H9 (cell line): ENCODE measurements around the gene ATP5MC3. TPM values are rescaled to one million over a fixed set of nuclear protein-coding genes. Genes with fewer than 3 reads are reported as not detected.

Experiments used
- DNase-seq: peaks from one replicate; pipeline ENCODE4 v3.0.0-alpha.2; 2017
- H2AFZ ChIP-seq: one replicate; pipeline ENCODE4 v1.6.1; 2013; ENCODE audit warnings: mild to moderate bottlenecking, low read length, control low read depth, moderate library complexity
- H2AK5ac ChIP-seq: 2 replicates; pipeline ENCODE4 v1.6.1; 2013; ENCODE audit warnings: low read length, control low read depth, mixed read lengths; ENCODE audit not compliant: insufficient read length
- H2BK120ac ChIP-seq: one replicate; pipeline ENCODE4 v1.6.1; 2013; ENCODE audit warnings: low read depth, mild to moderate bottlenecking, low read length, control low read depth, inconsistent platforms; ENCODE audit not compliant: poor library complexity, severe bottlenecking
- H2BK12ac ChIP-seq: 2 replicates; pipeline ENCODE4 v1.6.1; 2013; ENCODE audit warnings: low read length, control low read depth, mixed read lengths, low read depth; ENCODE audit not compliant: insufficient read length
- H2BK15ac ChIP-seq: 2 replicates; pipeline ENCODE4 v1.6.1; 2013; ENCODE audit warnings: low read depth, low read length, control low read depth
- H2BK20ac ChIP-seq: one replicate; pipeline ENCODE4 v1.6.1; 2013; ENCODE audit warnings: low read depth, mild to moderate bottlenecking, low read length, control low read depth, inconsistent platforms; ENCODE audit not compliant: poor library complexity, severe bottlenecking
- H2BK5ac ChIP-seq: 2 replicates; pipeline ENCODE4 v1.6.1; 2013; ENCODE audit warnings: low read length, control low read depth, mixed read lengths; ENCODE audit not compliant: insufficient read length
- H3K14ac ChIP-seq: 2 replicates; pipeline ENCODE4 v1.6.1; 2013; ENCODE audit warnings: low read length, control low read depth; ENCODE audit not compliant: insufficient read depth
- H3K18ac ChIP-seq: 2 replicates; pipeline ENCODE4 v1.6.1; 2013; ENCODE audit warnings: low read depth, mild to moderate bottlenecking, mixed read lengths, low read length, control low read depth; ENCODE audit not compliant: insufficient read length
- H3K23ac ChIP-seq: 2 replicates; pipeline ENCODE4 v1.6.1; 2013; ENCODE audit warnings: low read length, control low read depth, mixed read lengths, low read depth; ENCODE audit not compliant: insufficient read length
- H3K23me2 ChIP-seq: 2 replicates; pipeline ENCODE4 v1.6.1; 2013; ENCODE audit warnings: low read depth, mild to moderate bottlenecking, mixed read lengths, low read length, control low read depth; ENCODE audit not compliant: insufficient read length, poor library complexity, severe bottlenecking
- H3K27ac ChIP-seq: 2 replicates; pipeline ENCODE4 v1.5.1; 2013; ENCODE audit warnings: low read length, control low read depth, mixed read lengths, low read depth; ENCODE audit not compliant: insufficient read length
- H3K27me3 ChIP-seq: 2 replicates; pipeline ENCODE4 v1.6.1; 2013; ENCODE audit warnings: low read length, control low read depth, inconsistent platforms; ENCODE audit not compliant: insufficient read depth
- H3K4ac ChIP-seq: 2 replicates; pipeline ENCODE4 v1.6.1; 2013; ENCODE audit warnings: low read depth, mild to moderate bottlenecking, control low read depth, inconsistent platforms, low read length, moderate library complexity
- H3K4me1 ChIP-seq: 2 replicates; pipeline ENCODE4 v1.6.1; 2013; ENCODE audit warnings: low read length, control low read depth, inconsistent platforms; ENCODE audit not compliant: insufficient read depth
- H3K4me2 ChIP-seq: 2 replicates; pipeline ENCODE4 v1.6.1; 2013; ENCODE audit warnings: low read length, control low read depth, mixed read lengths; ENCODE audit not compliant: insufficient read length, insufficient read depth
- H3K56ac ChIP-seq: 2 replicates; pipeline ENCODE4 v1.6.1; 2013; ENCODE audit warnings: low read depth, mild to moderate bottlenecking, mixed read lengths, low read length, control low read depth; ENCODE audit not compliant: insufficient read length
- H3K79me1 ChIP-seq: 2 replicates; pipeline ENCODE4 v1.6.1; 2013; ENCODE audit warnings: low read depth, mild to moderate bottlenecking, moderate library complexity, low read length, control low read depth, inconsistent platforms; ENCODE audit not compliant: insufficient read depth, poor library complexity, severe bottlenecking
- H3K79me2 ChIP-seq: 2 replicates; pipeline ENCODE4 v1.6.1; 2013; ENCODE audit warnings: low read length, control low read depth, inconsistent platforms; ENCODE audit not compliant: insufficient read depth
- H3K9ac ChIP-seq: 2 replicates; pipeline ENCODE4 v1.6.1; 2013; ENCODE audit warnings: low read length, control low read depth, mixed read lengths; ENCODE audit not compliant: insufficient read length; ENCODE audit errors: extremely low read depth
- H3K9me3 ChIP-seq: one replicate; pipeline ENCODE4 v1.6.1; 2013; ENCODE audit warnings: low read depth, low read length, inconsistent platforms; ENCODE audit not compliant: control insufficient read depth
- H3T11ph ChIP-seq: one replicate; pipeline ENCODE4 v1.6.1; 2013; ENCODE audit warnings: mild to moderate bottlenecking, low read length, control low read depth, inconsistent platforms
- H4K20me1 ChIP-seq: one replicate; pipeline ENCODE4 v1.6.1; 2013; ENCODE audit not compliant: control insufficient read depth, insufficient read length, insufficient read depth
- H4K5ac ChIP-seq: 2 replicates; pipeline ENCODE4 v1.6.1; 2013; ENCODE audit warnings: low read depth, mild to moderate bottlenecking, mixed read lengths, low read length, control low read depth; ENCODE audit not compliant: insufficient read length
- H4K8ac ChIP-seq: replicated peaks from 2 replicates; pipeline ENCODE4 v1.6.1; 2013; ENCODE audit warnings: low read length, control low read depth, mixed read lengths, low read depth; ENCODE audit not compliant: insufficient read length
- H4K91ac ChIP-seq: 2 replicates; pipeline ENCODE4 v1.6.1; 2013; ENCODE audit warnings: low read depth, mild to moderate bottlenecking, moderate library complexity, mixed read lengths, low read length, control low read depth; ENCODE audit not compliant: insufficient read length
- H3K27ac Mint-ChIP-seq, 3 experiments: 2 replicates in 2 of 3; 3 replicates in 1 of 3; pipeline ENCODE4 v1.8.0; 2020 to 2021; ENCODE audit warnings: mixed read lengths in 3 of 3, mild to moderate bottlenecking in 1 of 3, moderate library complexity in 1 of 3
- H3K27me3 Mint-ChIP-seq: 2 replicates; pipeline ENCODE4 v1.8.0; 2021; ENCODE audit warnings: low read depth, mild to moderate bottlenecking, moderate library complexity, mixed read lengths
- H3K36me3 Mint-ChIP-seq, 3 experiments: 2 replicates in 2 of 3; 3 replicates in 1 of 3; pipeline ENCODE4 v1.8.0; 2020 to 2021; ENCODE audit warnings: low read depth in 3 of 3, mixed read lengths in 3 of 3; ENCODE audit not compliant: insufficient read depth in 1 of 3
- H3K4me1 Mint-ChIP-seq, 2 experiments: 2 replicates each; pipeline ENCODE4 v1.8.0; 2020; ENCODE audit warnings: mixed read lengths in 2 of 2
- H3K4me3 Mint-ChIP-seq, 2 experiments: 2 replicates in 1 of 2; 3 replicates in 1 of 2; pipeline ENCODE4 v1.8.0; 2020 to 2021; ENCODE audit warnings: mild to moderate bottlenecking in 2 of 2, mixed read lengths in 2 of 2, moderate library complexity in 1 of 2
- H3K9me3 Mint-ChIP-seq, 2 experiments: 2 replicates in 1 of 2; 3 replicates in 1 of 2; pipeline ENCODE4 v1.8.0; 2020; ENCODE audit warnings: mild to moderate bottlenecking in 2 of 2, mixed read lengths in 2 of 2, moderate library complexity in 1 of 2
- CTCF ChIP-seq: fragments of 200-600 bp; sonication (generic); conservative IDR thresholded peaks from 3 replicates; pipeline ENCODE4 v1.8.0; 2021; ENCODE audit warnings: antibody characterized with exemption, mild to moderate bottlenecking
- WGBS: extraction: QIAGEN DNeasy Blood & Tissue Kit; methylation state at CpG from one replicate; pipeline ENCODE4 v1.1.7; 2013; ENCODE audit warnings: missing lambda C conversion rate, low lambda C conversion rate, mixed read lengths; ENCODE audit not compliant: insufficient read length; ENCODE audit errors: extremely low coverage; 5-methylcytosine and 5-hydroxymethylcytosine counted together
- total RNA-seq: library from RNA; stranded (reverse); gene quantifications from 2 replicates; pipeline ENCODE4 v1.2.1, GENCODE V29; 2021

The ATP5MC3 gene
- total RNA-seq, 1 experiment from 2014 or later: 326 TPM

GRCh38 chr2:175220075-175220474, 38.6 kb upstream of the ATP5MC3 start:
- H3K27ac ChIP-seq: no peak overlapping the region
- no peak overlapping the region; a peak in 1 of 7 replicates for H3K27ac Mint-ChIP-seq
- H4K91ac ChIP-seq: no peak overlapping the region
- no peak overlapping the region for H2BK15ac ChIP-seq
- no peak overlapping the region for H3K18ac ChIP-seq
- no peaks in the 10 kb centered on the region for H3K4me1 ChIP-seq
- H3K4me2 ChIP-seq: no peak overlapping the region
- WGBS: no CpG with 5 or more reads among the region's 4 CpGs
- peaks cover 4% of the 10 kb centered on the region for H3K27me3 Mint-ChIP-seq
- H3K56ac ChIP-seq: no peak overlapping the region
- TF ChIP-seq CTCF: no peak
- H3K9me3 Mint-ChIP-seq: no peaks in the 10 kb centered on the region; a peak in 1 of 5 replicates
- no peak overlapping the region for H3K23ac ChIP-seq
- H3K4me1 Mint-ChIP-seq: no peaks in the 10 kb centered on the region
- no peak overlapping the region for H4K5ac ChIP-seq
- H2AFZ ChIP-seq: no peak overlapping the region
- no peak overlapping the region for H4K8ac ChIP-seq
- no peak overlapping the region for H3T11ph ChIP-seq
- H2BK12ac ChIP-seq: no peak overlapping the region
- no peak for DNase-seq
- no peak overlapping the region for H3K4ac ChIP-seq
- H3K9ac ChIP-seq: no peak overlapping the region
- no peaks in the 10 kb centered on the region for H3K79me1 ChIP-seq
- H3K4me3 Mint-ChIP-seq: no peak overlapping the region
- H2AK5ac ChIP-seq: no peak overlapping the region
- no peaks in the 10 kb centered on the region for H3K27me3 ChIP-seq
- no peak overlapping the region for H2BK120ac ChIP-seq
- H2BK20ac ChIP-seq: no peak overlapping the region
- H3K79me2 ChIP-seq: no peaks in the 10 kb centered on the region
- H2BK5ac ChIP-seq: no peak overlapping the region
- no peaks in the 10 kb centered on the region for H4K20me1 ChIP-seq
- H3K14ac ChIP-seq: no peak overlapping the region
- H3K36me3 Mint-ChIP-seq: no peaks in the 10 kb centered on the region
- H3K9me3 ChIP-seq: no peaks in the 10 kb centered on the region
- no peaks in the 10 kb centered on the region for H3K23me2 ChIP-seq
